Mucosa of descending colon (tissue), 3 donors: ENCODE measurements around the gene PRKCB. TPM values are rescaled to one million over a fixed set of nuclear protein-coding genes. Genes with fewer than 3 reads are reported as not detected.

Experiments
- ATAC-seq: fragments of 200-7000 bp; cut with Tn5 transposase; one replicate; pipeline ENCODE4 v1.9.1; 2020; ENCODE audit warnings: mild to moderate bottlenecking, moderate library complexity
- DNase-seq, 3 donors: peaks; one replicate each; pipeline ENCODE4 v3.0.0-alpha.2; 2020
- H3K36me3 ChIP-seq: fragments of 200-600 bp; one replicate; pipeline ENCODE4 v1.8.0; 2021; ENCODE audit warnings: low read depth, mild to moderate bottlenecking
- H3K4me1 ChIP-seq: fragments of 200-600 bp; one replicate; pipeline ENCODE4 v1.8.0; 2021; ENCODE audit warnings: low read depth, mild to moderate bottlenecking
- H3K4me3 ChIP-seq: fragments of 200-600 bp; one replicate; pipeline ENCODE4 v1.8.0; 2021; ENCODE audit warnings: mild to moderate bottlenecking
- H3K9me3 ChIP-seq: fragments of 200-600 bp; one replicate; pipeline ENCODE4 v1.8.0; 2021; ENCODE audit warnings: mild to moderate bottlenecking
- intact Hi-C, 2 donors: fragments of 100-400 bp; cut with DNase I in 1 of 2; cut with micrococcal nuclease in 1 of 2; formaldehyde crosslinking; loops; one replicate each; pipeline versions ENCODE4 v1.11.0 to v1.11.1; 2022; cut with DNase I, micrococcal nuclease
- total RNA-seq, 3 donors: library from RNA; stranded (reverse); fragmentation: NEBNext Ultra II Directional in 2 of 3; extraction: Animal tissue kit (Norgen Biotek cat#: 25700) in 2 of 3; gene quantifications; one replicate each; pipeline versions ENCODE4 v1.2.1 to v1.2.4, GENCODE V29; 2021 to 2023
- TF ChIP-seq, protein P1 (sequence below): fragments of 200-600 bp; IDR thresholded peaks from one replicate; pipeline ENCODE4 v1.8.0; 2022; ENCODE audit warnings: antibody characterized with exemption, mild to moderate bottlenecking
- donor health status: DM: no; HTN: no; CAD: no; lungs with moderate emphysema.
- donor health status: DM: no; HTN: no; CAD: no.
- donor health status: DM: no; HTN: yes; CAD: no.

PRKCB gene
- total RNA-seq, 3 donors from 2014 or later, result 7.4 to 29.0 (median 8.2) TPM

DNA sequence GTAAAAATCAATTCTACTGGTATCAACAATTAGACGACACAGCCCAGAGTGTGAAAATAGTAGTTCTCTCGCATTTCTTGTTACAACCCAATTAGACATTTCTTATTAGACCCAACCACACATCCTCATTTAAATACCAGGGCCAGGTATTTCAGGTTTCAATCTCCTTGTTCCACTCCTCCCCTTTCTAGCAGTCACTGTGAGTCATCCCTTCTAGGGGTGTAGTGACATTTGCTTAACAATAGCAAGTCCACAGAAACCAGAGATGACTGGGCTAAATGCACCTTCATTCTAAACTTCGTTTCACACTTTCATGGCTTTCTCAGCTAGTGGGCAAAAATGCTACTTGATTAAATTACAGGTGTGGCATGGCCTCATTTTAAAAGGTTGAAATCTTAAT is 303.5 kb downstream of the PRKCB start:
- no peaks in the 10 kb centered on the region for H3K4me1 ChIP-seq
- intact Hi-C loops, result no loop called here
- no peaks in the 10 kb centered on the region for H3K36me3 ChIP-seq
- TF ChIP-seq, protein P1, sequence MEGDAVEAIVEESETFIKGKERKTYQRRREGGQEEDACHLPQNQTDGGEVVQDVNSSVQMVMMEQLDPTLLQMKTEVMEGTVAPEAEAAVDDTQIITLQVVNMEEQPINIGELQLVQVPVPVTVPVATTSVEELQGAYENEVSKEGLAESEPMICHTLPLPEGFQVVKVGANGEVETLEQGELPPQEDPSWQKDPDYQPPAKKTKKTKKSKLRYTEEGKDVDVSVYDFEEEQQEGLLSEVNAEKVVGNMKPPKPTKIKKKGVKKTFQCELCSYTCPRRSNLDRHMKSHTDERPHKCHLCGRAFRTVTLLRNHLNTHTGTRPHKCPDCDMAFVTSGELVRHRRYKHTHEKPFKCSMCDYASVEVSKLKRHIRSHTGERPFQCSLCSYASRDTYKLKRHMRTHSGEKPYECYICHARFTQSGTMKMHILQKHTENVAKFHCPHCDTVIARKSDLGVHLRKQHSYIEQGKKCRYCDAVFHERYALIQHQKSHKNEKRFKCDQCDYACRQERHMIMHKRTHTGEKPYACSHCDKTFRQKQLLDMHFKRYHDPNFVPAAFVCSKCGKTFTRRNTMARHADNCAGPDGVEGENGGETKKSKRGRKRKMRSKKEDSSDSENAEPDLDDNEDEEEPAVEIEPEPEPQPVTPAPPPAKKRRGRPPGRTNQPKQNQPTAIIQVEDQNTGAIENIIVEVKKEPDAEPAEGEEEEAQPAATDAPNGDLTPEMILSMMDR, result no peak
- H3K9me3 ChIP-seq, result no peaks in the 10 kb centered on the region
- no peak for DNase-seq
- no peak for ATAC-seq
- no peak overlapping the region for H3K4me3 ChIP-seq

DNA sequence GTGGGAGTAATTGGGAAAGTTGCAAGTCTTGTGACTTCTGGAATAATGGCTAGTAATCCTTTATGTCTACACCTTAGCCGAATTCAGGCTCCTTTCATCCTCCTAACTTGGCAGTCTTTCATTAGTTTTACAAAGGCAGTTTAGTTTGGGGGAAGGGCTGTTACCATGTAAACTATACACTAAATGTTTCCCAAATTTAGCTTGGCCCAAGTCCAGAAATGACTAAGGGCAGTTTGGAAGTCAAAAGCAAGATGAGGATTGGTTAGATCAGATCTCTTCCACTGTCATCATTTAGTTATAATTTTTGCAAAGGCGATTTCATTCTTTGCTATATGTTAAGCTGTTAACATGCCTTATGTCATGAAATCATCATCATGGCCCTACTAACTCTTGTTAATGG is 304.9 kb downstream of the PRKCB start:
- no peaks in the 10 kb centered on the region for H3K4me1 ChIP-seq
- H3K36me3 ChIP-seq, result no peaks in the 10 kb centered on the region
- intact Hi-C loops, result no loop called here
- DNase-seq (no peak), ATAC-seq (no peak)
- H3K4me3 ChIP-seq, result no peak overlapping the region
- TF ChIP-seq, protein P1, result no peak
- no peaks in the 10 kb centered on the region for H3K9me3 ChIP-seq

DNA sequence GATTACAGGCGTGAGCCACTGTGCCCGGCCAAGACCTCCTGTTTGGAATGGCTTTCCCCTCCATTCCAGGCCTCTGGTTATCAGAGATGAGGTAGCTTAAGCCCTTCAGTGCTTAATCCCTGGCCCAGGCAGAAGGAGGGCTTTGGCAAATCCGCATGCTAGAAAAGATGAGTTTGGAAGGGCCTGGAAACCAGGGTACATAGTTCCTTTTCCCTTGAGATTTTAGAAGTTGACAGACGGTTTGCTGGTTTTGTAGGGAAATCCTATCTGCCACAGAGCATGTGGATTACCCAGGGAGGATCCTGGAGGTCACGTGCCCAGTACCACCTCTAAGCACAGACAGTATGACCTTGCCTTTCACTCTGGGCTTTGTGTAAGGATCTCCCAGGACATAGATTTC is 305.7 kb downstream of the PRKCB start:
- Histone ChIP-seq H3K4me1 (no peaks in the 10 kb centered on the region), H3K9me3 (no peaks in the 10 kb centered on the region), H3K4me3 (no peak overlapping the region), H3K36me3 (no peaks in the 10 kb centered on the region)
- DNase-seq (no peak), ATAC-seq (no peak)
- TF ChIP-seq, protein P1, result no peak
- intact Hi-C loops, result no loop called here

DNA sequence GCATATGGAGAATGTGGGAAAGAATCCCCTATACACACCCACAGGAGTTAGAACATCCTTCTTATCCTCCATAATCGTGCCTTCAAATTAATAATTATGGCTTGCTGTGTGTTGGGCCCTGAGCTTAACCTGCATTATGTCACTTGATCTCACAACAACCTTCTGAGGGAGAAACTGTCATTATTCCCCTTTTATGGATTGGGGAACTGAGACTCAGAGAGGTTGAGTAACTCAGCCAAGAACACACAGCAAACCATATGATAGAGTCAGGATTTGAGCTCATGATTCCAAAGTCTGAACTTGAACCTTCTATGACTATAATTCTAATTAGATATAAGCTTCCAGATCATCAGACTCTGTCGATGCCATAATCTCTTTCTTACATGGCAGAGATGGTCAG is 306.1 kb downstream of the PRKCB start:
- ATAC-seq, result no peak
- TF ChIP-seq, protein P1, result no peak
- intact Hi-C loops, result no loop called here
- H3K36me3 ChIP-seq, result no peaks in the 10 kb centered on the region
- no peaks in the 10 kb centered on the region for H3K9me3 ChIP-seq
- no peak for DNase-seq
- H3K4me1 ChIP-seq, result no peaks in the 10 kb centered on the region
- H3K4me3 ChIP-seq, result no peak overlapping the region

DNA sequence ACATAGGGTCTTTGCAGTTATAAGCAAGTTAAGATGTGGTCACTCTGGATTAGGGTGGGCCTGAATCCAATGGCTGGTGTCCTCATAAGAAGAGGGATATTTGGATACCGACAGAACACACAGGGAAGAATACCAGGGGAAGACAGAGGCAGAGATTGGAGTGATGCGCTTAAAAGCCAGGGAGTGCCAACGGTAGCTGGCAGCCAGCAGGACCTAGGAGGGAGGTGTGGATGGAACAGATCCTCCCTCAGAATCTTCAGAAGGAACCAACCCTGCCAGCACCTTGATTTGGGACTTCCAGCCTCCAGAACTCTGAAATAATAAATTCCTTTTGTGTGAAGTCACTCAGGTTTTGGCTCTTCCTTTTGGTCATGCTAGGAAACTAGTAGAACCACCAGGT is 310.1 kb downstream of the PRKCB start:
- H3K4me3 ChIP-seq, result no peak overlapping the region

More for the DNA sequence above, 310.1 kb downstream of the PRKCB start:
- Histone ChIP-seq H3K4me1 (no peaks in the 10 kb centered on the region), H3K9me3 (no peaks in the 10 kb centered on the region), H3K36me3 (no peaks in the 10 kb centered on the region)
- TF ChIP-seq, protein P1, result no peak
- DNase-seq, result no peak
- no peak for ATAC-seq
- intact Hi-C loops, result no loop called here
